RWPE2 (cell line): ENCODE results near the gene PIM3.

Experiments
- ATAC-seq: fragments of 200-7000 bp; cut with Tn5 transposase; 3 replicates; pipeline ENCODE4 v1.9.1; 2021; ENCODE audit warnings: low read depth
- DNase-seq: peaks from one replicate; pipeline ENCODE4 v3.0.0-alpha.2; 2020; ENCODE audit warnings: low spot score
- H3K27ac ChIP-seq: fragments of 450-650 bp; 2 replicates; pipeline ENCODE4 v1.5.1; 2017; ENCODE audit warnings: mild to moderate bottlenecking; ENCODE audit not compliant: poor library complexity, severe bottlenecking
- H3K27me3 ChIP-seq: fragments of 250-450 bp; sonication (Bioruptor Pico); 2 replicates; pipeline ENCODE4 v1.5.1; 2021; ENCODE audit warnings: mild to moderate bottlenecking, moderate library complexity; ENCODE audit not compliant: insufficient read depth, poor library complexity, severe bottlenecking
- H3K36me3 ChIP-seq: fragments of 250-450 bp; sonication (Bioruptor Pico); 2 replicates; pipeline ENCODE4 v1.5.1; 2020; ENCODE audit warnings: low read depth, mild to moderate bottlenecking, moderate library complexity
- H3K4me1 ChIP-seq: fragments of 250-450 bp; sonication (Bioruptor Pico); 2 replicates; pipeline ENCODE4 v1.5.1; 2021; ENCODE audit warnings: mild to moderate bottlenecking, moderate library complexity; ENCODE audit not compliant: insufficient read depth, poor library complexity, severe bottlenecking
- H3K4me3 ChIP-seq: fragments of 250-450 bp; sonication (Bioruptor Pico); 2 replicates; pipeline ENCODE4 v1.5.1; 2021; ENCODE audit warnings: mild to moderate bottlenecking, moderate library complexity; ENCODE audit not compliant: severe bottlenecking
- H3K9me3 ChIP-seq: fragments of 250-450 bp; sonication (Bioruptor Pico); 2 replicates; pipeline ENCODE4 v1.5.1; 2021; ENCODE audit warnings: mild to moderate bottlenecking, moderate library complexity; ENCODE audit not compliant: severe bottlenecking
- TF ChIP-seq, protein P1 (sequence below): fragments of 450-650 bp; IDR thresholded peaks from one replicate; pipeline ENCODE4 v1.5.1; 2017; ENCODE audit warnings: mild to moderate bottlenecking, moderate library complexity; ENCODE audit not compliant: poor library complexity, severe bottlenecking

PIM3 gene

GRCh38 chr22:49955581-49956417 lies 4.8 kb upstream of the PIM3 start:
- ATAC-seq (no peak), DNase-seq (no peak)
- Histone ChIP-seq H3K4me3 (no peak overlapping the region), H3K4me1 (peaks cover 23% of the 10 kb centered on the region), H3K9me3 (no peaks in the 10 kb centered on the region), H3K27ac (no peak overlapping the region), H3K36me3 (no peaks in the 10 kb centered on the region), H3K27me3 (no peaks in the 10 kb centered on the region)
- TF ChIP-seq, protein P1, sequence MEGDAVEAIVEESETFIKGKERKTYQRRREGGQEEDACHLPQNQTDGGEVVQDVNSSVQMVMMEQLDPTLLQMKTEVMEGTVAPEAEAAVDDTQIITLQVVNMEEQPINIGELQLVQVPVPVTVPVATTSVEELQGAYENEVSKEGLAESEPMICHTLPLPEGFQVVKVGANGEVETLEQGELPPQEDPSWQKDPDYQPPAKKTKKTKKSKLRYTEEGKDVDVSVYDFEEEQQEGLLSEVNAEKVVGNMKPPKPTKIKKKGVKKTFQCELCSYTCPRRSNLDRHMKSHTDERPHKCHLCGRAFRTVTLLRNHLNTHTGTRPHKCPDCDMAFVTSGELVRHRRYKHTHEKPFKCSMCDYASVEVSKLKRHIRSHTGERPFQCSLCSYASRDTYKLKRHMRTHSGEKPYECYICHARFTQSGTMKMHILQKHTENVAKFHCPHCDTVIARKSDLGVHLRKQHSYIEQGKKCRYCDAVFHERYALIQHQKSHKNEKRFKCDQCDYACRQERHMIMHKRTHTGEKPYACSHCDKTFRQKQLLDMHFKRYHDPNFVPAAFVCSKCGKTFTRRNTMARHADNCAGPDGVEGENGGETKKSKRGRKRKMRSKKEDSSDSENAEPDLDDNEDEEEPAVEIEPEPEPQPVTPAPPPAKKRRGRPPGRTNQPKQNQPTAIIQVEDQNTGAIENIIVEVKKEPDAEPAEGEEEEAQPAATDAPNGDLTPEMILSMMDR = no peak

DNA sequence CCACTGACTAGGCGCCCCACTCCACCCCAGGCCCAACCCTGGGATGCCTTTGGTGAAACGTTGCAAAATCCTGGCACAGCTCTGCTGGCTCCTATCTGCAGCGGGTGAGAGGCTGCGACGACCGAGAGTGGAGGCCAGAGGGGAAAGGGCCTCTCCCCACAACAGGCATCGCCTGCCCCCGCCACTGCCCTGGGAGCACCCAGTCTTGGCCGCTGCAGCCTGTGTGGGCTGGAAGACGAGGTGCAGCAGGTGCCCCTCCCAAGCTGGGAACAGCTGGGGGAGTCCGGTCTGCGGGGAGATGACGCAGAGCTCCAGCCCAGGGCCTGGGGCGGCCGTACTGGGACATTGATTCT lies 4.2 kb upstream of the PIM3 start:
- TF ChIP-seq, protein P1 = no peak
- Histone ChIP-seq H3K27me3 (no peaks in the 10 kb centered on the region), H3K36me3 (peaks cover under 1% of the 10 kb centered on the region), H3K4me3 (no peak overlapping the region), H3K27ac (no peak overlapping the region), H3K4me1 (peaks cover 19% of the 10 kb centered on the region), H3K9me3 (no peaks in the 10 kb centered on the region)
- ATAC-seq (no peak), DNase-seq (no peak)

DNA sequence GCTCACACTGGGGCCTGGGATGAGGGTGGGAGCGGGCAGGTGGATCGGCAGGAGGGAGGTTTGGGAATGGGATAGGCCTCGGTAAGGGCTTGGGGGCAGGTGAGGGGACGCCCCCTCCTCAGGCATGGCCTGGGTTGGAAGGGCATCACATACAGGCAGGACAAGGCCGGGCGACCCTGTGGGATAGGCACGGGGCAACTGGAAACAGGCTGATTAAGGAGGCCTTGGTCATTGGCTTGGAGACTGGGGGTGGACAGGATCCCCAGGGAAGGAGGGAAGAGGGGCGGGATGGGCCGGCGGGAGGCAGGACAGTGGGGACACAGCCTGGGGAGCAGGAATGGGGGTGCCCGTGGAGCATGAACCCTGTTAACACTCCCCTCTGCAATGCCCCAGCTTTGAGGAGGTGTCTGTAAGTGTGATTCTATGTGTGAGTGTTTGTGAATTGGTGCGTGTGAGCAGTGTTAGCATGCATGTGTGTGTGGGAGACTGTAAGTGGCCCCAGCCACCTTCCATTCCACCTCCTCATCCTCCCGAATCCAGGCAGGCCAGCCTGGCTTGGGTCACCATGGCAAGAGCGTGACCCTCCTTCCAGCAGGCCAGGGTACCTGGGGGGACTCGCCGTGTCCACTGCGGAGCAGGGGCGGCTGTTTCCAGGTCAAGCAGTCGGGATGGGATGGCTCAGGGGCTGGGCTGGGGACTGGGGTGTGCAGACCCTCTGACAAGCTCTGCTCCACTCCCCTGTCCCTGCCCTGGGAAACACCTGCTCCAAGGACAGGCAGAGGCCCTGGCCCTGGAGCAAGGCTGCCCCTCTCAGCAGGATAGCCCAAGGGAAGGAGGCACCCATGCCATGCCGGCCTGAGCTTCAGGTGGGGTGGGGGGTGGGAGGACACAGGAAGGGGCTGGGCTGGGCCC lies 3.4 kb upstream of the PIM3 start:
- ATAC-seq (no peak), DNase-seq (no peak)
- TF ChIP-seq, protein P1 = no peak
- peaks cover 6% of the 10 kb centered on the region for H3K36me3 ChIP-seq
- H3K9me3 ChIP-seq = no peaks in the 10 kb centered on the region
- no peak overlapping the region for H3K4me3 ChIP-seq
- H3K4me1 ChIP-seq = peaks cover 11% of the 10 kb centered on the region
- no peaks in the 10 kb centered on the region for H3K27me3 ChIP-seq
- H3K27ac ChIP-seq = no peak overlapping the region

DNA sequence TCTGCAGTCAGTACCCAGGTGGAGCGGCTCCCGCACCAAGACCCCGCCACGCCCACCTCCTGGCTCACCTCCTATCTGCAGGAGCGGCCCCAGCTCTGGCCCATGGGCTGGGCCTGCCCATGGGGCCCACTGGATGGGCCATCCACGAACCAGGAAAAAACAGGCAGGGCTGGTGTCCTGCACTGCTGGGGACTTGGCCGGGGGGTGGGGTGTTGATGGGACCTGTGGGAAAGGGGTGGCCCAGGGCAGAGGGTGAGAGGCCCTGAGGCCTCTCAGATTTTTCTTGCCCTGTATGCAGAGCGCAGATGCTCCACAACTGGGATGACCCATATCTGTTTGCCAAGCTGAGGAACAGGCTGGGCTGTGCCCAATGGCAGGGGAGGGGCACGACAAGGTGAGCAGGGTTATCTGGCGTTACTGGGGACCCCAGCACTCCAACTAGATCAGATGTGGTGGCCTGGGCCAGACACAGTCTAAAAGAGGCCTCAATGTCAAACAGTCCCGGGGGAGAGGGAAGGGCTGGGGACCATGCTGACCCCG lies 2.7 kb upstream of the PIM3 start:
- no peaks in the 10 kb centered on the region for H3K27me3 ChIP-seq
- H3K4me3 ChIP-seq = no peak overlapping the region
- DNase-seq = no peak
- H3K4me1 ChIP-seq = peaks cover 6% of the 10 kb centered on the region
- H3K36me3 ChIP-seq = peaks cover 12% of the 10 kb centered on the region
- TF ChIP-seq, protein P1 = no peak
- no peaks in the 10 kb centered on the region for H3K9me3 ChIP-seq
- no peak for ATAC-seq
- no peak overlapping the region for H3K27ac ChIP-seq
